Breast epithelium (tissue), 3 donors: ENCODE data around the gene WWOX.

Experiments used
- CTCF ChIP-seq, 3 donors: fragments of 450-650 bp; IDR thresholded peaks; one replicate each; pipeline ENCODE4 v1.5.1; 2016 to 2017; ENCODE audit warnings: antibody characterized with exemption in 3 of 3, mild to moderate bottlenecking in 3 of 3, moderate library complexity in 3 of 3
- POLR2A ChIP-seq: fragments of 450-650 bp; IDR thresholded peaks from one replicate; pipeline ENCODE4 v1.6.1; 2016; ENCODE audit warnings: antibody characterized with exemption, mild to moderate bottlenecking, moderate library complexity

GRCh38 chr16:78278056-78278450 is 178.6 kb downstream of the WWOX start:
- no peak for TF ChIP-seq CTCF (IDR thresholded peaks at IDR 0.05)
- no peak for TF ChIP-seq POLR2A
